ENCODE measurements around the gene SWAP70.
A peak's percentile ranks its signal among the peaks of the same experiment; 100 is the strongest.

The SWAP70 gene

DNA sequence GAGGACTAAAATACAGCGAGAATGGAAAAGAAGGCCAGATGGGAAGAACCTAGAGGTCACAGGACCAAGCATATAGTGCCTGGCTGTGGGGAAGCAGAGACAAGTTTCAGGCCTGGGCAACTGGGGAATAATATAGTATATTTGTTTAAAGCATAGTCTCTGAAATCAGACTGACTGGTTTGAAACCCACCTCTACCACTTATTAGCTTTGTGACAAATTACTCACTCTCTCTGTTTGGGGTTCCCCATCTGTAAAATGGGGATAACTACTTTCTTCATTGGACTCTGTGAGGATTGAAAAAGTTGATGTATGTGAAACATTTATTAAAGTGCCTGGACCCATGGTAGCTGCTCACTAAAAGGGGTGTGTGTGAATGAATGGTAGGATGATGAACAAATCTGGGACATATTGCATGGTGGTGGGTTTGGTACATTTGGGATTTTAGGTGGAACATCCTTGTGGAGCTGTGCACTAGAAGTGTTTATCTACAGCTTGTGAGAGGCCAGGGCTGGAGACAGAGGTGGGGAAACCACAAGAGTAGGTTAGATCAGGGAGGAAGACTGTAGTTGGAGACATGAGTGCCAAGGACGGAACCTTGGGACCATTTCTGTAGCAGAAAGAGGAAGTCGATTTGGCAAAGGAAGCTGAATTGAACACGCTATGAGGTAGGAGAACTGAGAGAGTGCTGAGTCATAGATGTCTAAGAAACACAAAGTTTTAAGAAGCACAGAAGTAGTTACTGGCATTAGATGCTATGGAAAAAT, 52.6 kb downstream of the SWAP70 start:
- TF ChIP-seq, protein P1, sequence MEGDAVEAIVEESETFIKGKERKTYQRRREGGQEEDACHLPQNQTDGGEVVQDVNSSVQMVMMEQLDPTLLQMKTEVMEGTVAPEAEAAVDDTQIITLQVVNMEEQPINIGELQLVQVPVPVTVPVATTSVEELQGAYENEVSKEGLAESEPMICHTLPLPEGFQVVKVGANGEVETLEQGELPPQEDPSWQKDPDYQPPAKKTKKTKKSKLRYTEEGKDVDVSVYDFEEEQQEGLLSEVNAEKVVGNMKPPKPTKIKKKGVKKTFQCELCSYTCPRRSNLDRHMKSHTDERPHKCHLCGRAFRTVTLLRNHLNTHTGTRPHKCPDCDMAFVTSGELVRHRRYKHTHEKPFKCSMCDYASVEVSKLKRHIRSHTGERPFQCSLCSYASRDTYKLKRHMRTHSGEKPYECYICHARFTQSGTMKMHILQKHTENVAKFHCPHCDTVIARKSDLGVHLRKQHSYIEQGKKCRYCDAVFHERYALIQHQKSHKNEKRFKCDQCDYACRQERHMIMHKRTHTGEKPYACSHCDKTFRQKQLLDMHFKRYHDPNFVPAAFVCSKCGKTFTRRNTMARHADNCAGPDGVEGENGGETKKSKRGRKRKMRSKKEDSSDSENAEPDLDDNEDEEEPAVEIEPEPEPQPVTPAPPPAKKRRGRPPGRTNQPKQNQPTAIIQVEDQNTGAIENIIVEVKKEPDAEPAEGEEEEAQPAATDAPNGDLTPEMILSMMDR (IDR thresholded peaks at IDR 0.05; ENCODE audit: unreplicated experiment in 3 of 3) = no peak
- Mint-ChIP-seq H3K4me3 (no peak overlapping the region), H3K27me3 (ENCODE audit: low read depth) (no peaks in the 10 kb centered on the region), H3K36me3 (ENCODE audit: low read depth) (peaks cover 25% of the 10 kb centered on the region), H3K4me1 (peaks cover 19% of the 10 kb centered on the region), H3K27ac (peak overlapping the region; percentile 24 to 60 (median 44)), H3K9me3 (no peaks in the 10 kb centered on the region)

DNA sequence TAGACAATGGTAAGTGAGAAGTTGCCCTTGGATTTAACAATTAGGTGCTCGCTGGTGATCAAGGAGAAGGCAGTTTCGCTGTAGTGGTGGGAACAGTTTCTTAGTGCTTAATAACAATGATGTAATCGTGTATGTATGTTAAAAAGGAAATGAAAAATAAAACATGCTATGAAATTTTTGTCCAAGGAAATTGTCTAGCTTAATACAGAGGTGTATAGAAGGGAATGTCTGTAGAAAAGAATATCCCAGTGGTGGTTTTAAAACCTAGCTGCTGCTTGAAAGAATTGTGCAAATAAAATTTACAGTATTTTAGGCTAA, 53.1 kb downstream of the SWAP70 start:
- peaks cover 19% of the 10 kb centered on the region for H3K4me1 Mint-ChIP-seq
- H3K27me3 Mint-ChIP-seq (ENCODE audit: low read depth) = no peaks in the 10 kb centered on the region
- H3K27ac Mint-ChIP-seq = peak overlapping the region; percentile 24 to 60 (median 44)
- no peaks in the 10 kb centered on the region for H3K9me3 Mint-ChIP-seq
- no peak overlapping the region for H3K4me3 Mint-ChIP-seq
- peaks cover 25% of the 10 kb centered on the region for H3K36me3 Mint-ChIP-seq (ENCODE audit: low read depth)
- TF ChIP-seq, protein P1 (IDR thresholded peaks at IDR 0.05; ENCODE audit: unreplicated experiment in 3 of 3) = no peak

DNA sequence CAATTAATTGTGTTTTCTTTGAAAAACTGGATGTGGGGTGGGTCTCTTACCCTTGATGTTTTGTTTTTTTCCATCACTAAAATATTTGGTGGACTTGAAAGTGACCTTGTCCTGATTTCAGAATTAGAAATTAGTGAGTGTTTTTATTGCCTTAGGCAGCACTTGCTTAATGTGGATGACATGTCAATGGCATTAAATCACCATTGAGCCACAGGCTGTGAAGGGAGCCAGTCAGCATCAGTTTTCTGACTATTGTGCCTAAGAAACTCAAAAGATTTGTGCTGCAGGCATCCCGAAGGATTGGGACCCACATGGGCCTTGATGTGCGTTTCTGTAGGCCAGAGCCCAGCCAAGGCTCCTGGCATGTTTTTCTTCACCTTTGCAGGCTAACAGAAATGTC, 53.8 kb downstream of the SWAP70 start:
- peaks cover 25% of the 10 kb centered on the region for H3K36me3 Mint-ChIP-seq (ENCODE audit: low read depth)
- peak overlapping the region in 2 of 3 experiments; percentile 40 to 65 for H3K27ac Mint-ChIP-seq
- H3K4me1 Mint-ChIP-seq = peaks cover 19% of the 10 kb centered on the region
- H3K4me3 Mint-ChIP-seq = no peak overlapping the region
- no peaks in the 10 kb centered on the region for H3K27me3 Mint-ChIP-seq (ENCODE audit: low read depth)
- no peaks in the 10 kb centered on the region for H3K9me3 Mint-ChIP-seq
- TF ChIP-seq, protein P1 (IDR thresholded peaks at IDR 0.05; ENCODE audit: unreplicated experiment in 3 of 3) = no peak

DNA sequence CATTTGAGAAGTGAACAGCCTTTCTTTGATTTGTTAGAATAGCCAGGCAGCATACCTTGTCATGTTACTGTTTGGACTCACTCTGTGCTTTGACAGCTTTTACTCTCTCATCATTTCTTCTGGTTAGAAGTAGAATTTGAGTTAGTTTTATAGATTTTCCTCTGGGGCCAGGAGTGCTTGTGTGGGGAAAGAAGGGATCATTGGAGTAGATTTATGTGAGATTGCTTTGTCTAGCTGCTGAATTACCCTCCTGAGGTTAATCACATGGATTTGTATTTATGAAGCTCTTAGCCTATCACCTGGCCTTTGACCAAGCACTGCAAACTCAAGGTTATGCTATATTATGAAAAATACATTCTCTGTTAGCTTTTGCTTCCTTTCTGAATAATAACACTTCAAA, 54.3 kb downstream of the SWAP70 start:
- Mint-ChIP-seq H3K4me1 (peaks cover 19% of the 10 kb centered on the region), H3K36me3 (ENCODE audit: low read depth) (peaks cover 25% of the 10 kb centered on the region), H3K4me3 (no peak overlapping the region), H3K27ac (peak overlapping the region; percentile 40 to 65 (median 52)), H3K9me3 (no peaks in the 10 kb centered on the region), H3K27me3 (ENCODE audit: low read depth) (no peaks in the 10 kb centered on the region)
- TF ChIP-seq, protein P1 (IDR thresholded peaks at IDR 0.05; ENCODE audit: unreplicated experiment in 3 of 3) = no peak

DNA sequence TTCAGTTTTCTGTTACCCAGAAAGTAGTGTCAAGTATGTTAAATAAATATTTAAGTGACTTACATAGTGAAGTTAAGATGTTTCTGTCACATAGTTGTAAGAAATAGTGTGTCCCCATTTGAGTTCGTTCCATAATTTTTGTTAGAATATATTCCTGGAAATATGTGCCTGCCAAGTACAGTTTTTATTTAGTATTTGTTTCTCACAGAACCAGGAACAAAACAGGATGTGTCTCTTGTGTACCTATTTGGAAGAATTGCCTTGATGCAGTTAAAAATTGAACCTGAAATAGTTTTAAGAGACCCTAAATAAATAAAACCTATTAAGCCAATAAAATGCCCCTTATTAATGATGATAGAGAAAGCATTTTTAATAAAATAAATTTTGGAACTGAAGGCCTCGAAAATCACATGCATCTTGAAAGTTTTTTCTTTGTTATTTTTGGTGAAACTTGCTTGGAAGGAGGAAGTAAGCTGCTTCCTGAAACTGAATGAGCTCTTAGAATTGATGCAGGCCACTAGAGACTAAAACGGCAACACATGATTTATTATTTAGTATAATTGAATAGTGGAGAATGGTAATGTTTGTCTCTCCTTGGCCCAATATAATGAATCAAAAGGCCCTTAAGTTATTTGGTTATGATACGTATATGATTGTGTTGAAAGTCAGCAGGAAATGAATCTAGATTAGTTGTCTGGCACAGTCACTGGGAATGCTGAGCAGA, 55.9 kb downstream of the SWAP70 start:
- Mint-ChIP-seq H3K36me3 (ENCODE audit: low read depth) (peaks cover 20% of the 10 kb centered on the region), H3K4me3 (no peak overlapping the region), H3K27ac (peak overlapping the region in 2 of 3 experiments; percentile 47 to 58), H3K9me3 (no peaks in the 10 kb centered on the region), H3K4me1 (peaks cover 19% of the 10 kb centered on the region), H3K27me3 (ENCODE audit: low read depth) (no peaks in the 10 kb centered on the region)
- TF ChIP-seq, protein P1 (IDR thresholded peaks at IDR 0.05; ENCODE audit: unreplicated experiment in 3 of 3) = no peak

Data from nephron (organoid).